Mesenteric fat pad (tissue), 1 donor: ENCODE measurements around the gene YWHAH. TPM values are rescaled to one million over a fixed set of nuclear protein-coding genes. Genes with fewer than 3 reads are reported as not detected.

ENCODE experiments used
- DNase-seq: peaks from one replicate; pipeline ENCODE4 v3.0.0-alpha.2; 2020; ENCODE audit warnings: low spot score
- long read RNA-seq: library from polyadenylated mRNA; unstranded; transcript quantifications from one replicate; pipeline ENCODE4 v2.0.0, GENCODE V29; 2020
- total RNA-seq: library from RNA; stranded (reverse); fragmentation: NEBNext Ultra II Directional; extraction: Animal tissue kit (Norgen Biotek cat#: 25700); gene quantifications from one replicate; pipeline ENCODE4 v1.2.1, GENCODE V29; 2021
- donor health status: DM: yes; HTN: yes; CAD: no.

Gene YWHAH
- 125 TPM for total RNA-seq
- long read RNA-seq, transcript YWHAH-201 (2 exons, 1,825 nt), result major isoform, 70 of 85 reads
- long read RNA-seq, transcript YWHAH-205 (2 exons, 1,735 nt), result minor isoform, 6 of 85 reads
- long read RNA-seq, partial matches to known transcripts, result 7 of 85 reads
- long read RNA-seq, other reads (novel, unspliced or antisense), result 2 of 85 reads

- DNase-seq, result peak; percentile 100
Observed at GRCh38 chr22:31943978-31944699, at the start of gene YWHAH. Gene YWHAH, plus strand, starts transcription at chr22:31944535. Its CDS starts 199 bp downstream, at chr22:31944734.

GRCh38 chr22:31895411-31896123 is 48.8 kb upstream of the YWHAH start:
- DNase-seq, result no peak

GRCh38 chr22:31896472-31896871 is 47.9 kb upstream of the YWHAH start:
- no peak for DNase-seq

- DNase-seq, result no peak
Observed at GRCh38 chr22:31897842-31898805, 46.2 kb upstream of the YWHAH start.

GRCh38 chr22:31898926-31899325 is 45.4 kb upstream of the YWHAH start:
- DNase-seq, result no peak

DNA sequence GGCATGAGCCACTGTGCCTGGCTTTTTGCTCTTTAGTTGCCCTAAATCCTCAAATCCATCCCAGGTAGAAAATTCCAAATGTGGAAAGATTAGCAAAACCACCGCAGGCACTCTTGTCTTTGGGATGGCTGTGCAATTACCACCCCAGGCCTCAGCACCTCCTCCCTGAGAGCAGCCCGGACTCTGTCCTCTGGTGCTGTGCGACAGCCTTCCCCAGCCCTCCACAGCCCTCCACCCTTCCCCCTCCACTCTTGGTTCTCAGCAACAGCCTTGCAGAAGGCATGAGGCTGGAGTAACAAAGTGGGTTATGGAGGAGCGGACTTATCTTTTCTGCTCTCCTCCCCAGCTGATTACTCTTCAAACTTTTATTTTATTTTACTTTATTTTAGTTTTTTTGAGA is 44.7 kb upstream of the YWHAH start:
- no peak for DNase-seq

- no peak for DNase-seq
Observed at GRCh38 chr22:31901388-31902137, 42.8 kb upstream of the YWHAH start.

DNA sequence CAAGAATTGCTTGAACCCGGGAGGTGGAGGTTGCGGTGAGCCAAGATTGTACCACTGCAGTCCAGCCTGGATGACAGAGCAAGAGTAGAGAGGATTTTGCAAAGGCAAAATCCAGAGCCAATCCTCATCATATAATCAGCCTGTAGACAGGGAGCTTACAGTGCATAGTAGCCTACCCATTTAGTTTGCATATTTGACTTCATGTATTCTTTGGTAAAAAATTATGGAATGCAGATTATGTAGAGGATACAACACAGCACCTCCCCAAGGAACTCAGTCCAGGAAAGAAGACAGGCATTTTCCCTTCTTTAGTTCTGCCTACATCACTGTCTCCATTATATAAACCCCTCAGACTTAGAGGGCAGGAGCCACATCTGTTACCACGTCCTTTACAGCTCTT is 39.7 kb upstream of the YWHAH start:
- DNase-seq, result no peak

- DNase-seq, result no peak
Observed at GRCh38 chr22:31905356-31905755, 39.0 kb upstream of the YWHAH start.

- no peak for DNase-seq
Observed at GRCh38 chr22:31906086-31906485, 38.2 kb upstream of the YWHAH start.

GRCh38 chr22:31906569-31906968 is 37.8 kb upstream of the YWHAH start:
- DNase-seq, result no peak

DNA sequence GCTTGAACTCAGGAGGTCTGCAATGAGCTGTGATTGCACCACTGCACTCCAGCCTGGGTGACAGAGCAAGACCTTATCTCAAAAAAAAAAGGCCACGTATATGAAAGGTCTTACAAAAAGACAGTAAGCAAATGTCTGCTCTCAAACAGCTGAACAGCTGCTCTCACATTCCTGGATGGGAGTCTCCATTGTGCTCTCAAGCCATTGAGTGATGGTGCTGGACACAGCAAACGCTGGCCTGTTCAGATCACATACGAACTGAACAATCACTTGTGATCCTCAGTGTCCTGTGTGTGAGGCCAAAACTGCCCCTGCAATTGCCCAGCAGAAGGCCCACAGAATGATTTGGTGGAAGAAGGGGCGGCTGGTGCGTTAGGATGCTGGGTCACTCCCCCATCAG is 34.4 kb upstream of the YWHAH start:
- DNase-seq, result no peak

- DNase-seq, result no peak
Observed at GRCh38 chr22:31911565-31912406, 32.5 kb upstream of the YWHAH start.

- DNase-seq, result no peak
Observed at GRCh38 chr22:31912407-31912743, 32.0 kb upstream of the YWHAH start.

DNA sequence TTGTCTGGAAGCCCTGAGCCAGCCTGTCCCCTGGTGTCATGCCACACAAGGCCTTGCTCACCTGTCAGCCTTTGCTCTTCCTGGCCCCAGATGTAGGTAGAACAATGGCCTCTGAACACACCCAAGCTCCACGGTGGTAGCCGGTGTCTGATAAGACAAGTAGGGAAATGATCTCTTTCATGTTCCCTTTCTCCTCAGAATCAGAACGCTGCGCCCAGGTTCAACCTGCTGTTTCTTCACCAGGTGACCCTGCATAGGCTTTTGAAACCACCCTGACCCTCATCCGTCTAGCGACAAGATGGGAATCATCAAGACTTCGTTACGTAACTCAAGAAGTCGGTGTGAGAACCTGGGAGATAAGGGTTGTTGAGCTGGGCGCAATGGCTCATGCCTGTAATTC is 28.7 kb upstream of the YWHAH start:
- DNase-seq, result no peak

- DNase-seq, result no peak
Observed at GRCh38 chr22:31917227-31917921, 27.0 kb upstream of the YWHAH start.

DNA sequence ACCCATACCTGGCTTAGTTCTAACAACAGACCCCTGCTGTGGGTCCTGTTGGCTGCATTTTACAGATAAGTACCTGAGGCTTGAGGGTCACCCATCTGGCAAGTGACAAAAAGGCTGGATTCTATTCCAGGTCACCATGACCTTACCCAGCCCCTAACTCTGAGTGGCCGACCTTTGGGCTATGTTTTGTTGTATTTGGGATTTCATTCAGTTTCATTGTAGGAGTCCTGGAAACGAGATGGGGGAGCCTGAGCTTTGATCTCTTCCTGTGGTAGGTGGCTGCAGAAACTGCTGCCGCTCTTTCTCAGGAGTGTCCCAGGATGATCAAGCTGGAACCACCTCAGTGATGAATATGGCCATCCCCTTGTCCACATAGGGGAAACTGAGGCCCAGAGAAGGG is 24.6 kb upstream of the YWHAH start:
- DNase-seq, result no peak

DNA sequence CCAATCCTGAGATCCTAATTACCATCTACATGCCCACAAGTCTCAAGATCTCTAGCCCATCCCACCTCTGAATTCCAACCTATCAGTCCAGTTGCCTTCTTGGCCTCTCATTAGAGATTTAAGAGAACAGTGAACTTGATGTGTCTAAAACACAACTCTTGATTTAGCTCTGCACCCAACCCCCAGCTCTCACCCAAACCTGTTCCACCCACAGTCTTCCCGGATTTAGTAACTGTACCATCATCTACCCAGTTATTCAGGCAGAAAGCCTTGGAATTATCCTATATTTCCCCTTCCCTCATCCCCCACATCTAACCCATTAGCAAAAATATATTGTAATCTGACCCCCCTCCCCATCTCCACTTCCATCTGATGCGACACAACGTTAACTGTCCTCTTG is 24.0 kb upstream of the YWHAH start:
- DNase-seq, result no peak

- DNase-seq, result no peak
Observed at GRCh38 chr22:31921106-31921505, 23.2 kb upstream of the YWHAH start.
